HG03520 (cell line): Measurements from ENCODE around the gene VPS35L.

Experiments used
- ATAC-seq: cut with Tn5 transposase; IDR thresholded peaks from one replicate; pipeline ENCODE4 v1.9.1; 2021; ENCODE audit warnings: mild to moderate bottlenecking, moderate library complexity; ENCODE audit not compliant: unreplicated experiment

The VPS35L gene

DNA sequence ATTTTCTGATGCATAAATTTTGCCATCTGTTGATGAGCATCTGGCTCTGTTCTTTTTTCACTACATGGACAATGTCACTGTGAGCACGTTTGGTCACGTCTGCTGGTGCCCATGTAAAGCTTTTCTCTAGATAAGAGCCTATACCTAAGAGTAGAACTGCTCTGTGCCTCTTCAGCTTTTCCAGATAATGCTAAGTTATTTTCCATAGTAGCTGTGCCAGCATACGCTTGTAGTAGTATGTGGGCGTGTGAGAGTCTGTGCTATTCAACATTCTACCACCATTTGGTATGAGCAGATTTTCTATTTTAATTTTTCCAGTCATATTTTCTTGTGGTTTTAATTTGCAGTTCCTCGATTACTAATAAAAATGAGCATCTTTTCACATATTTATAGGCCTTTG is 33.2 kb downstream of the VPS35L start:
- ATAC-seq = no peak

DNA sequence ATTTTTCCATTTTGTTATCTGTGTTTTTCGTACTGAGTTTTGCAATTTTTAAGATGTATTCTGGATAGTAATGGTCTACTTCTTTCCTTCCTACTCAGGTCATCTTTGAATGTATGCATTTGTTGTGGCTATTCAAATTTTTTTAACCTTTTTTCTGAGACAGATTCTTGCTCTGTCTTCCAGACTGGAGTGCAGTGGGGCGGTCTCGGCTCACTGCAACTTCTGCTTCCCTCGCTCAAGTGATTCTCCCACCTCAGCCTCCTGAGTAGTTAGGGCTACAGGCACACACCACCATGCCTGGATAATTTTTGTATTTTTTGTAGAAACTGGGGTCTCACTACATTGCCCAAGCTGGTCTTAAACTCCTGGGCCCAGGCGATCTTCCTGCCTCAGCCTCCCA is 33.6 kb downstream of the VPS35L start:
- ATAC-seq = no peak

DNA sequence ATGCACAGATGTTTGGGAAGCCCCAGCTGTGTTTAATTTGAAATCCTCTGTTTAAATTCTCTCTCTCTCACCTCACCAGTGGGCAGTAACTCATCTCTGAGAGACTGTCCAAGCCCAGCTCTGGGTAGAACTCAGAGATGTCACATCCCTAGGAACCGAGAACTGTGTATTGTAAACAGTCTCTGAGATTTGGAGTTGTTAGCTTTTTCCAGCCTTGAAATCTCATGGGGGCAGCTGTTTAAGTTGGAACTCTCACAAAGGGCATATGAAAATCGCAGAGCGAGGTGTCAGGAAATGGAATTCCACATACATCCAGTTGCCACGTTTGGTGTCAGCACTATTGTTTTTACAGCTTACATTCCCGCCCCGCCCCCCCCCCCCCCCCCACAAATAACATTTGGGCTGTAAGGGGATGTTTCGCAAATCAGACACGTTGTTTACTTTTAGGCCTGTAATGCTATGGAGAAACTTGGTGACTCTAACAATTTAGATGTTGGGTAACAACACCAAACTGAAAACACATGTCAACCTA is 34.3 kb downstream of the VPS35L start:
- ATAC-seq = no peak

DNA sequence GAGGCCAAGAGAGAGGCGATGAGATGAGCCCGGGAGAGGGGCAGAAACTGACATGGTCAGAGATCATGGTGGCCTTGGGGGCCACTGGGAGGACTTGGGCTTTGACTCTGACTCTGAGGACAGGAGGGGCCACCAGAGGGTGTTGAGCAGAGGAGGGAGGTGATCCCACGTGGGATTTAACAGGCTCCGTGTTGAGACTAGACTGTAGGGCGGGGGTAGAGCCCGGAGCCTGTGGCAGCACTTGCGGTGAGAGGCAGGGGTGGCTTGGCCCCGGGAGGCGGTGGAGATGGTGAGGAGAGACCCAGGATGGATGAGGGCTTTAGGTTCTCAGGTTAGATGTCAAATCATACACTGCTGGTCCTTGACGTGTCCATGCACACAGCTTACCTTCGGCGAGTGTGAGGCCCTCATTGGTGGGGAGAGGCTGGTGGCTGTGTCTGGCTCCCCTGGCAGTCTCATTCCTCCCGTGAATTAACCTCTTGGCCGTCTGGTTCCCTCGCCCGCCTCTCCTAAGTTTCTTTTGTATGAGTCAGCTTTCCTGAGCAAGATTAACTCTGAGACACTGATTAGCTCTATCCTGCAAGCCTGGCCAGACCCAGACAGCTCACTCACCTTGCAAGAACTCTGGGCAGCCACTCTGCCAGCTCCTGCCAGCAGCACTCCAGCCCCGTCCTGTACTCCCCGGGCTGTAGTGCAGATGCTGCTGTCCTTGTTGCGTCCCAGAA is 39.7 kb downstream of the VPS35L start:
- ATAC-seq = no peak

DNA sequence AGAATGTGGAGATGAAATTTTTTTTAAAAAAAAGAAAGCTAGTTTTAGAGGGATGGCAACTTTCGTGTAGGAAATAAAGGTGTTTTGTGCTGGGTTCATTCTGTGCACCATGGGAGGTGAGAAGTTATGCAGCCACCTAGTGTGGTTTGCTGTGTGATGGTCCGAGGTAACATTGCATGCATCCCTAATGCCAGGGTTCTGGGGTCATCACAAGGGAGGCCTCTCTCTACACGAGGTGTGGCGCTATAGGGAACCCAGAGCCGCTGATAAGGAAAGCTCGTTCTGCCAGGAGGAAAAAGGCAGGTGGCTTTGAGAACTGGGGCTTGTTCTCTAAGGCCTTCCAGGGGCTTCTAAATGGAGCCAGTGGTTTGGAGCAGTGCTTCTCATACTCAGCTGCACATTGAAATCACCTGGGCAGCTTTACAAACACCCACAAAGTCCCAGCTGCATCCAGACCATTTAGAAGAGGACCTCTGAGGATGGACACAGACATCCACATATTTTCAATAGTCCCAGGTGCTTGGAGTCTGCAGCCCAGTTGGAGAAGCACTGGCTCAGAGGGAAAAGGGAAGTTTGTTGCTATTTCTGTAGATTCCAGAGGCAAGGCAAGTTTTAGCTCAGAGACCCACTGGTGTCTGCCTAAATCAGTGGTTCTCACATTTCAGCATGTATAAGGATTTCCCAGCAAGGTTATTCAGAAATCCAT is 43.5 kb downstream of the VPS35L start:
- ATAC-seq = no peak

DNA sequence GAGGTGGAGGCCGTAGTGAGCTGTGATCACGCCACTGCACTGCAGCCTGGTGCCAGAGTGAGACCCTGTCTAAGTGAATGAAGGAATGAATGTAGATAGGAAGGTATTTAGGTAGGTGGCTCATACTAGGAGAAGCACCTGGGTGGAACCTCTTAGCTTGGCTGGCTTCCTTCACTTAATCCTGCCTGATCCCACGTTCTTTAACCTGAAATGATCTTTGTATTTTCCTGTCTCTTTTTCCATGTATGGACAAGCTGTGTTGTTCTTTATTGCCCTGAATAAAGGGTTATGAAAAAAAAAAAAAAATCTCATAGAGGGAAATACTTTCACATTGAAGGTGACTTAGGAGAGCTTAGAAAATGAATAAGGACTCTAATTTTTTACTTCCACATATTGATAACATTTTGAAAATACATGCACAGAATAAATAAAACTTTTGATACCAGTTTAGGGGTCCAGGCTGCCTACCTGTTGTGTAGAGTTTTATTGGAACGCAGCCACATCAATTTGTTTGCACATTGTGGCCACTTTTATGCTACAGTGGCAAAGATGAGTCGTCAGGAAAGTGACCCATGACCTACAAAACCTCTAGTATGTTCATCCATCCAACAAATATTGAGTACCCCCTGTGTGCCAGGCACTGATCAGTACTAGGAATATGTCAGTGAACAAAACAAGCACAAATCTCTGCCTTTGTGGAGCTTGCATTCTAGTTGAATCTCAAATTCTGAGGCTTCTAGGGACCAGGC is 44.6 kb downstream of the VPS35L start:
- ATAC-seq = no peak

DNA sequence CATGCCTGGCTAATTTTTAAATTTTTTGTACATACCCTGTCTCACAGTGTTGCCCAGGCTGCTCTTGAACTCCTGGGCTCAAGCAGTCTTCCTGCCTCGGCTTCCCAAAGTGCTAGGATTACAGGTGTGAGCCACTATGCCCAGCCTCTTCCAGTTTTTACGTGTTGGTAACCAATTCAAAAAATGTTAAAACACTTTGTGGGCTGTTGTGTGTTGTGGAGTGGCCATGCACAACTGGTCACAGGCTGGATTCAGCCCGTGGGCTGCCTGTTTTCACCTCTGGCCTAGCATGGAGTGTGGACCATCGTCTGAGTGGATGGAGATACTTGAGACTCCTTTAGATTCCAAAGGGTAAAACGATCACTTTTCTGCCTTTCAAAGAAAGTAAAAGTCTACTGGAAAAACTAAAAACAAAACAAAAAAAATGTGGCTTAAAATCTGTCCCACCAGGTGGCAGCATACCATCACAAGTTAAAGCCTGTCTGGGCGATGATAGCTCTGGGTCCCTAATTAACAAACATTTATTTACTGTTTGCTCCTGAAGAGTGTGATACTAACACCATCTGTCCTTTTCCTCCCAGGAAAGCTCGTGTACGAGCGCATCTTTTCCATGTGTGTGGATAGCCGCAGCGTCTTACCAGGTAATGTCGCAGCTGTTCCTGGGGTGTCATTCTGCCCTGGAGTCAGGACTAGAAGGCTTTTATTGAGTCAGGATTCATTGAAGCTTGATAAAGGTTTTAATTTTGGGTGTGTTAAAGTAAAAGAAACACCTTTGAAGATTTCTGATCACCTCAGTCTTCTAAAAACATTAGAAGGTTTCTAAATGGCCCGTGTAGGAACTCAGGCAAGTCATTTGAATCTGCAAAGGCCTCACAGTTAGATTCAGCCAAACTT is 45.8 kb downstream of the VPS35L start:
- no peak for ATAC-seq

DNA sequence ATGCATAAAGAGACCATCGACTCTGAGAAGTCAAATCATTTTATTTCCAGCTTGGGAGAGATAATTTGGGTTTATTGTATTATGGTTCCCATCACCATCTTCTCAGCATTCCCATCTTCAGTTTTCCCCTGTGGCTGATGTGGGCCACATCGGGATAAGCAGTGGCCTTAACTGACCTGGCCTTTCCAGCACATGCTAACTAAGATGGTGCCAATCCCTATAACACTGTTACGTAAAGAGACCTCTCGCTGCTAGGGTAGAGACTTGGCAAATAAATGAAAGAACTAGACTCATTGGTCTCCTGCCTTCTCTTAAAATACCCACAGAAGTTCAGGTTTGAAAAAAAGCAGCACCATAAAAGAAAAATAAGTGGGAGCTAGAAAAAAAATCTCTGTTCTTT is 49.4 kb downstream of the VPS35L start:
- ATAC-seq = no peak

DNA sequence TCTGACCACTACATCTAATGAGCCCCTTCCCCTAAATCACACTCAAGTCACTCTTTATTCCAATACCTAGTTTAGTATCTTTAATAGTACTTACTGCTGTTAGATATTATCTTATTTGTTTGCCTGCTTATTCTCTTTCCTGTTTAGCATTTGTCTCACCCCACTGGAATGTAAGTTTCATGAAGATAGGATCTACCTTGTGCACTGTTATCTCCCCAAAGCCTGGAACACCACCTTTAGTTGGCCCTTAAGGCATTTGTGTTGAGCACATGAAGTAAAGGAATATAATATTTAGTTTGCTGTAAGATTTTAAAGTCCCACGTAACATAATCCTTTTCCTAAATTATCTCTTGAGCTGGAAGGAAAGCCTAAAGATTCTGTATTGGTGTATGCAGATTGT is 50.2 kb downstream of the VPS35L start:
- ATAC-seq = no peak

DNA sequence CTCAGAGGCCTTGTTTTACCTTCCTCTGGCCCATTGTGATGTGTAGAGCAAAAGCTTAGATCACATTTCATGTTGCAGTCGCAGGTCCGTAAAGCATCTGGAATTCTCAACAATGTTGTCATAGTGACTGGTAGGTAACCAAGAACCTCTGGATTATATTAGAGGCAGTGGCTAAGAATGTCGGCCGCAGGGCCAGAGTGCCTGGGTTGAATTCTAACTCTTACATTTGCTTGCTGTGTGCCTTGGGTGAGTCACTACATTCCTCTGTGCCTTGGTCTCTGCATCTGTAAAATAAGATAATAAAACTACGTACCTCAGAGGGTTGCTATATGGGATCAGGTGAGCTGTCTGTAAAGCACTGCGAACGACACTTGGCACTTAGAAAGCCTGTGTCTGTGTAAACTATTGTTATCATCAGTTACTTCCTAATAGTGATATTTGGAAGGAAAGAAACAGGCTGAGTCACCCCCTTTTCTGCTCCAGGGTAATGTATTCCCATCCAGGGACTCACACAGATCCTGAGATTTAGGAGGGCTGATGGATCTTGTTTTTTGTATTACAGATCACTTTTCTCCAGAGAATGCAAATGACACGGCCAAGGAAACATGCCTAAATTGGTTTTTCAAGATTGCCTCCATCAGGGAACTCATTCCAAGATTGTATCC is 52.2 kb downstream of the VPS35L start:
- ATAC-seq = no peak

DNA sequence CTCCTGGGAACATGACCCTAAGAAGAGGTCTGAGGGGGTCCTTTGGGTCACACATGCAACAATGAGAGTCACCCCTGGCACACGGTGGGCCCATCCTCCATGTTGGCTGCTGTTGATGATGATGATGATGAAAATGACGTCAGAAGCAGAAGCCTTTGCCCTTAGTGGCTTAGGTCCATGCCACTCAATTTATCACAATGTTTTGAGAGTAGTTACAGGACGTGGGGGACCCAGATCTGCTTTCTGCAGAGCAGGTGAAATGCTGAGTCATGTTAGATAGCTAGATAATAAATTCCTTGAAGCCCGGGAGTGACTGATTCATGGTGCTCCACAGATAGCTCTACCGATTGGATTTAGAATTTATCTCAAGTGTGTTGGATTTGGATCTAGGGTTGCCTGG is 53.9 kb downstream of the VPS35L start:
- ATAC-seq = no peak

DNA sequence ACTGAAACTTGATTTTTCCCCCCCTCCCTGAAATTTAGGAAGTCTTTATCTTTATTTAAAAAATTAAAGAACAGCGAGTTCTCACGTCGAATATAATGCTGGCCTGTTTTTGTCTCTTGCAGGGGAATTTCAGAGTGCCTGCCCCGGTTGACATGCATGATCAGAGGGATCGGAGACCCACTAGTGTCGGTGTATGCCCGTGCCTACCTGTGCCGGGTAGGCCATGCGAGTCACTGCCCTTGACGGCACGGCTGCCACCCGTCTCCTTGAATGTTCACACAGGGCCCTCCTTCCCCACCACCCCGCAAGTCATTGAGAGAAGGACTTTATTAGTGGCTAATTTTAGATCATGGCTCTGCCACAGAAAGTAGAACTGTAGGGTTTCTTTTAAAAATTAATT is 54.7 kb downstream of the VPS35L start:
- ATAC-seq = no peak

DNA sequence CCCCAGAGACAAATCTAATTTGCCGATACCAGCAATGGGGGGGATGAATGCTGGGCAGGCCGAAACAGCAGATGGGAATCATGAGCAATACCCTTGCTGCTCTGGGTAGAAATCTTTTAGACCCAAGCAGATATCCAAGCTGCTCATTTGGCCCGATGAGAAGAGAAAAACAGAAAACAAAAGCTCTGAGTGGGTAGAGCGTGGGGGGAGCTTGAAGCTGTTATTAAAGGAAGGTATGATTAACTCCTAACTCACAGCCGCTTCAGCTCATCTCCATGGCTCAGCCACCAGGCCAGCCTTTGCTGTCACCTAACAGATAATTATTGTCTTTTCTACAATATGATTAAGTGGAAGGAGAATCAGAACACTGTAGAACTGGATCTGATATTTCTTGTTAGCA is 58.3 kb downstream of the VPS35L start:
- ATAC-seq = no peak

DNA sequence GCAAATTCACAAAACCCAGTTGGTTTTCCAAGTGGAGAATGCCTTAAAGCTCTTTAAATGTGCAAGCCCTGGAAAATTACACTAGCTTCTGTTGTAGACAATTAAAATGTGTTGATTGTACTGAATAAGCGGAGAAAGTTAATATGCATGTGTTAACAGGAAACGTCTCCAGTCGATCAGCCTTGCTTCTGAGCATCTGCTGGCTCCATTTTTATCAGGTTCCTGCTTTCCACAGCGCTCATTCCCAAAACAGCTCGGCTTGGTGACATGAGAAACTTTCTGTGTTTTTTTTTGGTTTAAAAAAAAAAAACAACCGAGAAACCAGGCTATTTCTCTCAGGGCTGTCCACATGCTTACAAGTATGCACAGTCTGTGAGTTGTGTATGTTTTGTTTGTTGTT is 60.7 kb downstream of the VPS35L start:
- no peak for ATAC-seq

DNA sequence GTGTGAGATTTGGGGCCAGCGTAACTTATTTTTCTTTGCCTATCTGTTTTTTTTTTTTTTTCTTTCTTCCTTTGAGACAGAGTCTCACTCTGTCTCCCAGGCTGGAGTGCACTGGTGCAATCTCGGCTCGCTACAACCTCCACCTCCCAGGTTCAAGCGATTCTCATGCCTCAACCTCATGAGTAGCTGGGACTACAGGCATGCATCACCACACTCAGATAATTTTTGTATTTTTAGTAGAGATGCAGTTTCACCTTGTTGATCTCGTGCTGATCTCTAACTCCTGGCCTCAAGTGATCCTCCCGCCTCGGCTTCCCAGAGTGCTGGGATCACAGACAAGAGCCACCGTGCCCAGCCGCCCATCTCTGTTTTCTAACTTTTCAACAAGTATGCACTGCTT is 63.4 kb downstream of the VPS35L start:
- ATAC-seq = no peak

DNA sequence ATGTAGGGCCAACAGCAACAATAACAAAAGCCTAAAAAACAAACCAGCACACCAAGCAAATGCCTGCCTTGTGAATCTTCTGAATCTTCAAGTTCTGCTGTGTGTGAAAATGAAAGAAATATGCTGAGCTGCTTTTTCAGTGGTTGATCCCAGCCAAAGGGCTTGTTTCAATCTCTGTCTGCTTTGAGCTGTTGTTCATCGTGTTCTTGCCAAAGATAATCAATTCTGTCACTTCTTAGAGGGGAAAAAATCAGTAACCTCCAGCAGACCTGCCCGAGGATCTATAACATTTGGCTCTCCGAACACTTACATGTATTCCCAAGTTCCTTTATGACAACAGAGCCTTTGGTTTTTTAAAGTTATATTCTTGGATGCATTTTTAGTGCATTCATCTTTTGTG is 65.9 kb downstream of the VPS35L start:
- ATAC-seq = no peak

DNA sequence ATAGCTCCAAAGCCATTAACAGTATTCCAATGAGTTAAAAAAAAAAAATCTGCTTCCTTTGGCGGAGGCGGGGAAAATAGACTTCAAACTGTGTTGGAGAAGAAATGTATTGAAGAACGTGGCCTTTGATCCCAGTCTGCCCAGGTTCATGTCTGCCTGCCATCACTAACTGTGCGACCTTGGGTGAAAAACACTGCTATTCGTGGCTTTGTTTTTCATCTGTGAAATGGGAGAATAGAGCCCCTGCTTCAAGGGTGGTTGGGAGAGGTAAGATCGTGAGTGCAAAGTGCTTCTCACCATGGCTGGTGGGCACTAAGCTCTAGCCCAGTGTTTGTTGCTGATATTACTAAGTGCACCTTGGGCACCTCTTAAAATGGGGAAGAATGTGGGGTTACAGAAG is 69.5 kb downstream of the VPS35L start:
- ATAC-seq = no peak

DNA sequence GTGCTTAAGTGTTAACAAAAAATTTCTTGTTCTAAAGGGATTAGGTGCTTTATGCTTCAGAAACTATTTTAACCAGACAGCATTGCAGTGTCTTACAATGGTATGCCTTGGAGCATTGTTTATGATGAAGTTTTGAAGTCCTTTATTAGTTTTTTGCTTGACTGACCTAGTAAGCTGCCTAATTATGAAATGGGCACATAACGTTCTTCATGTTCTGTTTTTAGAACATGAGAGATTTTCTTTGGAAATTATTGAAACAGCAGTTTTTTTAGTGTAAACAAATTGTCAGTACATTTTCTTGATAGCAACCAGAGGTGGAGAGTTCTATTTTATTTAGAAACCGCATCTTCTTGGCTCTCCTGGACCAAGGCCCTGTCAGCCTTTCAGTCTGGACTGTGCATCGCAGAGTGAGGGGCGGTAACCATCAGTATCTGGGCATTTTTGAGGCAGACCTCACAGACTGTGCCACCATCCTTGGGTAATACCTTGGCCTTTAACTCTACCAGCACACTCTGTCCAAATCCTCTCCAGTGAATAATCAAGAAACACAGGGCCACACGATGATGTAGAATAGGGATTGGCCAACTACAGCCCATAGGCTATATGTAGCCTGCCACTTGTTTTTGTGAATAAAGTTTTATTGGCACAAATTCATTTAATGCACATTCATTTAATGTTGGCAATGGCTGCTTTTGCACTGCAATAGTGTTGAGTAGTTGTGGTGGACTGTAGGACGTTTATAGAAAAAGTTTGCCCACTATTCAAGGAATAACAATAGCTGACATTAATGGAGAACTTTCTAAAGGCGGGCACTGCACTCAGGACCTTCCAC is 81.1 kb downstream of the VPS35L start:
- no peak for ATAC-seq

DNA sequence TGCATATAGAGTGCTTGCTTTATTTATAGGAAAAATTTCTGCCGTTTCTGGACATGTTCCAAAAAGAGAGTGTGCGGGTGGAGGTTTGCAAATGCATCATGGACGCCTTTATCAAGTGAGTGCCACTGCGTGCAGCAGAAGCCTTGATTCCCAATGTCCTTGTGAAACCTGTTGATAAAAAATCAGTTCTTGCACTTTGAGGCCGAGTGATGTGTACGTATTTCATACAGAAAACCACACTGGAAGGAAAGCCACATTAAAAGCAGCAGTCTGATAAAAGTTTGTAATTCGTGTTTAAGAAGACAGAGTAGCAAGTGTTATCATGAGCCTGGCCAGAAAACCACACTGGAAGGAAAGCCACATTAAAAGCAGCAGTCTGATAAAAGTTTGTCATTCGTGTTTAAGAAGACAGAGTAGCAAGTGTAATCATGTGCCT is 84.5 kb downstream of the VPS35L start:
- no peak for ATAC-seq
